Keratinocyte (primary cell): ENCODE data around the gene HNF4A. TPM values are rescaled to one million over a fixed set of nuclear protein-coding genes. Genes with fewer than 3 reads are reported as not detected.

ENCODE experiments used
- DNase-seq: peaks from one replicate; pipeline ENCODE4 v3.0.0-alpha.2; 2011; ENCODE audit warnings: low read depth, missing footprints, low spot score
- FAIRE-seq: peaks from 2 replicates; lab custom pipeline; 2011; peaks lifted over from hg19 to GRCh38; lab: Jason Lieb, UNC
- H2AFZ ChIP-seq: 2 replicates; pipeline ENCODE4 v1.6.0; 2012; ENCODE audit warnings: low read length, control low read depth, inconsistent platforms; ENCODE audit not compliant: control insufficient read depth
- H3K27ac ChIP-seq: 2 replicates; pipeline ENCODE4 v1.5.1; 2011; ENCODE audit warnings: low read length; ENCODE audit not compliant: control insufficient read depth, insufficient read depth
- H3K27me3 ChIP-seq: 3 replicates; pipeline ENCODE4 v1.6.0; 2011; ENCODE audit warnings: low read length; ENCODE audit not compliant: control insufficient read depth, insufficient read depth; ENCODE audit errors: extremely low read depth
- H3K36me3 ChIP-seq, 2 experiments: 2 replicates in 1 of 2; 3 replicates in 1 of 2; pipeline ENCODE4 v1.5.1; 2011; ENCODE audit warnings: low read length in 2 of 2, mild to moderate bottlenecking in 1 of 2; ENCODE audit not compliant: control insufficient read depth in 2 of 2, insufficient read depth in 2 of 2; ENCODE audit errors: extremely low read depth in 1 of 2
- H3K4me1 ChIP-seq: 3 replicates; pipeline ENCODE4 v1.5.1; 2011; ENCODE audit warnings: low read length; ENCODE audit not compliant: control insufficient read depth, insufficient read depth; ENCODE audit errors: extremely low read depth
- H3K4me2 ChIP-seq: 3 replicates; pipeline ENCODE4 v1.6.0; 2011; ENCODE audit warnings: low read depth, low read length; ENCODE audit not compliant: control insufficient read depth, insufficient read depth; ENCODE audit errors: extremely low read depth
- H3K4me3 ChIP-seq, 3 experiments: fragments of 200-600 bp in 1 of 3; sonication (generic) in 1 of 3; 2 replicates in 2 of 3; 3 replicates in 1 of 3; pipeline ENCODE4 v1.5.1; 2011 to 2016; ENCODE audit warnings: low read length in 3 of 3, mild to moderate bottlenecking in 3 of 3, control low read depth in 2 of 3, inconsistent platforms in 1 of 3, low read depth in 1 of 3, mixed read lengths in 1 of 3, mixed run types in 1 of 3, moderate library complexity in 1 of 3; ENCODE audit not compliant: control insufficient read depth in 2 of 3, insufficient read depth in 2 of 3; ENCODE audit errors: extremely low read depth in 1 of 3
- H3K79me2 ChIP-seq: 2 replicates; pipeline ENCODE4 v1.6.0; 2012; ENCODE audit warnings: low read length; ENCODE audit not compliant: control insufficient read depth, insufficient read depth
- H3K9ac ChIP-seq: 3 replicates; pipeline ENCODE4 v1.6.0; 2011; ENCODE audit warnings: low read length; ENCODE audit not compliant: control insufficient read depth, insufficient read depth; ENCODE audit errors: extremely low read depth
- H3K9me1 ChIP-seq: 3 replicates; pipeline ENCODE4 v1.6.0; 2011; ENCODE audit warnings: low read length; ENCODE audit not compliant: control insufficient read depth, insufficient read depth; ENCODE audit errors: extremely low read depth
- H3K9me3 ChIP-seq: 2 replicates; pipeline ENCODE4 v1.5.1; 2012; ENCODE audit warnings: low read depth, low read length; ENCODE audit not compliant: control insufficient read depth
- H4K20me1 ChIP-seq: 3 replicates; pipeline ENCODE4 v1.6.0; 2011; ENCODE audit warnings: low read length; ENCODE audit not compliant: control insufficient read depth, insufficient read depth; ENCODE audit errors: extremely low read depth
- EZH2 ChIP-seq: IDR thresholded peaks from one replicate; pipeline ENCODE4 v1.6.1; 2012; ENCODE audit warnings: inconsistent platforms, mild to moderate bottlenecking, low read length, moderate library complexity
- dilution Hi-C: fragments of 300-500 bp; cut with MboI; formaldehyde crosslinking; loops from one replicate; pipeline ENCODE4 v1.7.0; 2020; ENCODE audit warnings: low sequenced_read_pairs; ENCODE audit not compliant: extremely low pct_ligation_motif_present
- polyA plus RNA-seq, 5 experiments: library from polyadenylated mRNA; depleted of rRNA in 3 of 5; stranded (reverse) in 3 of 5; stranded (forward) in 1 of 5; unstranded in 1 of 5; fragments of >200 nt; gene quantifications; 1 replicate in 1 of 5; 2 replicates in 3 of 5; 3 replicates in 1 of 5; pipeline versions ENCODE4 v1.2.1 to v1.2.3, GENCODE V29; 2011 to 2012; ENCODE audit warnings: missing spikeins in 2 of 5, low read depth in 1 of 5, low replicate concordance in 1 of 5
- TF ChIP-seq, protein P1 (sequence below), 3 experiments: IDR thresholded peaks in 1 of 3; conservative IDR thresholded peaks in 1 of 3; optimal IDR thresholded peaks in 1 of 3; 2 replicates in 2 of 3; 3 replicates in 1 of 3; pipeline versions ENCODE3 to v1.5.1; 2011; ENCODE audit warnings: low read length in 3 of 3, mild to moderate bottlenecking in 3 of 3, moderate library complexity in 2 of 3, control low read depth in 1 of 3, inconsistent platforms in 1 of 3; ENCODE audit not compliant: insufficient read depth in 2 of 3; ENCODE audit errors: extremely low read depth in 1 of 3

The HNF4A gene
- polyA plus RNA-seq, 1 donor (not counting 4 experiments of a cell fraction or from before 2014, with no cell fraction given) = not detected

DNA sequence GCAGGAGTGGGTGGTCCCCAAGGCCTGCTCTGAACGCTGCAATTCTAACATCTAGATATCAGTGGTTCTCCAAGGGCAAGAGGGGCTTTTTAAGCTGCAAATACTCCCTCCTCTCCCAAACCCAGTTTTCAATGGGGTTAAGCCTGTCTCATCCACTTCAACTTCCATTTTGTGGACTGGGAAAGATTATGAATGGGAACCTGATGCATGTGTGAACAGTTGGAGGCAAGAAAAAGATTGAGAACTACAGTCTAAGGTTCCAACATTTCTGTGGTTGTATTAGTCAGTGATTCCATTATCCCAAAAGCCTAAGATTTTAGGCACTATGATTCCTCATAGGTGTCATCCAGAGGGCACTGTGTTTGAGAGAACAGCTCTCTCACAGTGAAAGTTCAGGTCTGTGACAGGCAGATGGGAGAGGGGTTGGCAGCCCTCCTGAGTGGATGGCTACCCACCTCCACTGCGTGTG lies 53.7 kb downstream of the HNF4A start:
- no peak overlapping the region for H2AFZ ChIP-seq
- no peaks in the 10 kb centered on the region for H3K9me3 ChIP-seq
- dilution Hi-C loops = no loop called here
- FAIRE-seq (no peak), DNase-seq (peak; percentile 32)
- no peaks in the 10 kb centered on the region for H4K20me1 ChIP-seq
- H3K9ac ChIP-seq = no peak overlapping the region
- H3K4me2 ChIP-seq = no peak overlapping the region
- peaks cover 28% of the 10 kb centered on the region for H3K4me1 ChIP-seq
- no peaks in the 10 kb centered on the region for H3K27me3 ChIP-seq
- no peaks in the 10 kb centered on the region for H3K9me1 ChIP-seq
- H3K79me2 ChIP-seq = no peaks in the 10 kb centered on the region
- H3K36me3 ChIP-seq = no peaks in the 10 kb centered on the region
- H3K27ac ChIP-seq = no peak overlapping the region
- no peak for TF ChIP-seq EZH2
- TF ChIP-seq, protein P1, sequence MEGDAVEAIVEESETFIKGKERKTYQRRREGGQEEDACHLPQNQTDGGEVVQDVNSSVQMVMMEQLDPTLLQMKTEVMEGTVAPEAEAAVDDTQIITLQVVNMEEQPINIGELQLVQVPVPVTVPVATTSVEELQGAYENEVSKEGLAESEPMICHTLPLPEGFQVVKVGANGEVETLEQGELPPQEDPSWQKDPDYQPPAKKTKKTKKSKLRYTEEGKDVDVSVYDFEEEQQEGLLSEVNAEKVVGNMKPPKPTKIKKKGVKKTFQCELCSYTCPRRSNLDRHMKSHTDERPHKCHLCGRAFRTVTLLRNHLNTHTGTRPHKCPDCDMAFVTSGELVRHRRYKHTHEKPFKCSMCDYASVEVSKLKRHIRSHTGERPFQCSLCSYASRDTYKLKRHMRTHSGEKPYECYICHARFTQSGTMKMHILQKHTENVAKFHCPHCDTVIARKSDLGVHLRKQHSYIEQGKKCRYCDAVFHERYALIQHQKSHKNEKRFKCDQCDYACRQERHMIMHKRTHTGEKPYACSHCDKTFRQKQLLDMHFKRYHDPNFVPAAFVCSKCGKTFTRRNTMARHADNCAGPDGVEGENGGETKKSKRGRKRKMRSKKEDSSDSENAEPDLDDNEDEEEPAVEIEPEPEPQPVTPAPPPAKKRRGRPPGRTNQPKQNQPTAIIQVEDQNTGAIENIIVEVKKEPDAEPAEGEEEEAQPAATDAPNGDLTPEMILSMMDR (optimal IDR thresholded peaks at IDR 0.05 in 1 of 3, IDR thresholded peaks at IDR 0.05 in 1 of 3, conservative IDR thresholded peaks at IDR 0.05 in 1 of 3; ENCODE audit: extremely low read depth in 1 of 3, insufficient read depth in 2 of 3, low read length in 3 of 3) = no peak
- no peak overlapping the region for H3K4me3 ChIP-seq

DNA sequence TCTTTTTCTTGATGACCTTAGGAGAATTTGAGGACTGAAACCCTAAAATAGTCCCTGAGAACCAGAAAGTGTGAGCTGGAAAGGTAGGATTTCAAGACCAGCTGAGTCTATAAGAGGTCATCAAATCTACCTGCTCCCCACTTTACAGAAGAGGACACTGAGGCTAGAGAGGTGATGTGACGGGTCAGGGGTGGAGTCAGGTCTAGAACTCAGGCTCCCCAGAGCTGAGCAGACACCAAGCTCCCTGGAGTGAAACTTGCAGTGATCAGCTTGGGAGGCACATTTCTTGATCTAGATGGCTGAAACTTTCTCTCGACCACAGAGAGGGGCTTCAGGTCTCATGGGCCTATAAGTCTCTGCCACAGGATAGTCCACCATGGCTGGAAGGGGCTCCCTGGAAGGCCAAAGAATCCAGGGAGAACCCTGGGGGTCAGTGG lies 55.1 kb downstream of the HNF4A start:
- Histone ChIP-seq H3K9me1 (no peaks in the 10 kb centered on the region), H3K4me1 (peaks cover 28% of the 10 kb centered on the region), H3K79me2 (no peaks in the 10 kb centered on the region), H2AFZ (no peak overlapping the region), H3K4me3 (no peak overlapping the region), H3K9me3 (no peaks in the 10 kb centered on the region), H4K20me1 (no peaks in the 10 kb centered on the region), H3K4me2 (no peak overlapping the region), H3K27ac (no peak overlapping the region), H3K36me3 (no peaks in the 10 kb centered on the region), H3K9ac (no peak overlapping the region), H3K27me3 (no peaks in the 10 kb centered on the region)
- dilution Hi-C loops = no loop called here
- no peak for DNase-seq
- TF ChIP-seq, protein P1 (optimal IDR thresholded peaks at IDR 0.05 in 1 of 3, IDR thresholded peaks at IDR 0.05 in 1 of 3, conservative IDR thresholded peaks at IDR 0.05 in 1 of 3; ENCODE audit: extremely low read depth in 1 of 3, insufficient read depth in 2 of 3, low read length in 3 of 3) = no peak
- TF ChIP-seq EZH2 = no peak
- no peak for FAIRE-seq
